Neuronal stem cell (in vitro differentiated cells): ENCODE measurements around the gene LEPROT.
"Not testable (repeated sequence)": the region's sequence is repeated elsewhere in the genome, so short reads cannot be mapped to it uniquely, and the experiment has no call there.

Experiments used
- DNase-seq: peaks from one replicate; pipeline ENCODE4 v3.0.0-alpha.2; 2013; ENCODE audit warnings: low spot score
- H2AFZ ChIP-seq: one replicate; pipeline ENCODE4 v1.6.1; 2013; ENCODE audit warnings: mild to moderate bottlenecking, low read length, inconsistent platforms
- H2AK5ac ChIP-seq: 2 replicates; pipeline ENCODE4 v1.6.1; 2013; ENCODE audit warnings: low read depth, mild to moderate bottlenecking, inconsistent platforms, low read length, moderate library complexity, mixed read lengths
- H2BK120ac ChIP-seq: 2 replicates; pipeline ENCODE4 v1.6.1; 2013; ENCODE audit warnings: low read depth, mild to moderate bottlenecking, inconsistent platforms, low read length, moderate library complexity, mixed read lengths
- H2BK12ac ChIP-seq: one replicate; pipeline ENCODE4 v1.6.1; 2013; ENCODE audit warnings: low read length, inconsistent platforms
- H2BK15ac ChIP-seq: 2 replicates; pipeline ENCODE4 v1.6.1; 2013; ENCODE audit warnings: mild to moderate bottlenecking, low read length, inconsistent platforms, mixed read lengths
- H2BK5ac ChIP-seq: one replicate; pipeline ENCODE4 v1.6.1; 2013; ENCODE audit warnings: inconsistent platforms, mild to moderate bottlenecking, low read length, moderate library complexity
- H3K14ac ChIP-seq: one replicate; pipeline ENCODE4 v1.6.1; 2013; ENCODE audit warnings: low read length, inconsistent platforms
- H3K18ac ChIP-seq: 2 replicates; pipeline ENCODE4 v1.6.1; 2013; ENCODE audit warnings: low read length, inconsistent platforms
- H3K23ac ChIP-seq: 2 replicates; pipeline ENCODE4 v1.6.1; 2013; ENCODE audit warnings: low read depth, mild to moderate bottlenecking, mixed read lengths, low read length, inconsistent platforms; ENCODE audit not compliant: poor library complexity
- H3K27ac ChIP-seq: replicated peaks from 3 replicates; pipeline ENCODE4 v1.5.1; 2013; ENCODE audit warnings: low read length, inconsistent platforms
- H3K27me3 ChIP-seq, 3 experiments: 2 replicates each; pipeline ENCODE4 v1.6.1; 2013; ENCODE audit warnings: low read length in 3 of 3, mild to moderate bottlenecking in 2 of 3, inconsistent platforms in 1 of 3, low read depth in 1 of 3, mixed read lengths in 1 of 3, moderate library complexity in 1 of 3; ENCODE audit not compliant: control insufficient read depth in 3 of 3, insufficient read depth in 3 of 3
- H3K36me3 ChIP-seq, 2 donors: replicated peaks in 1 of 2; 2 replicates each; pipeline ENCODE4 v1.6.1; 2013; ENCODE audit warnings: low read length in 2 of 2; ENCODE audit not compliant: control insufficient read depth in 2 of 2, insufficient read depth in 2 of 2
- H3K4ac ChIP-seq: 2 replicates; pipeline ENCODE4 v1.6.1; 2013; ENCODE audit warnings: inconsistent platforms, mild to moderate bottlenecking, low read length, moderate library complexity
- H3K4me1 ChIP-seq, 2 donors: 1 replicate in 1 of 2; 2 replicates in 1 of 2; pipeline ENCODE4 v1.6.1; 2013; ENCODE audit warnings: low read length in 2 of 2, low read depth in 1 of 2; ENCODE audit not compliant: control insufficient read depth in 2 of 2, insufficient read depth in 1 of 2
- H3K4me2 ChIP-seq: one replicate; pipeline ENCODE4 v1.6.1; 2013; ENCODE audit warnings: mild to moderate bottlenecking, low read length, inconsistent platforms; ENCODE audit not compliant: insufficient read depth, poor library complexity, severe bottlenecking
- H3K4me3 ChIP-seq, 2 donors: 2 replicates each; pipeline ENCODE4 v1.5.1; 2013; ENCODE audit warnings: low read length in 2 of 2, mild to moderate bottlenecking in 2 of 2, inconsistent platforms in 1 of 2, moderate library complexity in 1 of 2
- H3K79me1 ChIP-seq: one replicate; pipeline ENCODE4 v1.6.1; 2013; ENCODE audit warnings: low read depth, mild to moderate bottlenecking, inconsistent platforms, low read length, moderate library complexity
- H3K9ac ChIP-seq: one replicate; pipeline ENCODE4 v1.6.1; 2013; ENCODE audit warnings: mild to moderate bottlenecking, low read depth, low read length, inconsistent platforms; ENCODE audit not compliant: poor library complexity
- H3K9me3 ChIP-seq, 2 donors: replicated peaks in 1 of 2; 2 replicates each; pipeline versions ENCODE3 to v1.6.1; 2013; ENCODE audit warnings: low read length in 2 of 2, mild to moderate bottlenecking in 2 of 2, inconsistent platforms in 1 of 2, low read depth in 1 of 2, mixed read lengths in 1 of 2, moderate library complexity in 1 of 2; ENCODE audit not compliant: control insufficient read depth in 2 of 2, insufficient read depth in 1 of 2
- H4K8ac ChIP-seq: one replicate; pipeline ENCODE4 v1.6.1; 2013; ENCODE audit warnings: low read depth, mild to moderate bottlenecking, inconsistent platforms, low read length, moderate library complexity
- H4K91ac ChIP-seq: one replicate; pipeline ENCODE4 v1.6.1; 2013; ENCODE audit warnings: low read length, low read depth, mild to moderate bottlenecking, inconsistent platforms; ENCODE audit not compliant: poor library complexity
- WGBS, 2 donors: extraction: QIAGEN DNeasy Blood & Tissue Kit; methylation state at CpG; one replicate each; pipeline ENCODE4 v1.1.7; 2013; ENCODE audit warnings: missing lambda C conversion rate in 2 of 2, mixed read lengths in 1 of 2; ENCODE audit not compliant: insufficient read length in 2 of 2, insufficient replicate concordance in 1 of 2; ENCODE audit errors: extremely low coverage in 2 of 2; 5-methylcytosine and 5-hydroxymethylcytosine counted together

Gene LEPROT

GRCh38 chr1:65444128-65444640 lies 23.7 kb downstream of the LEPROT start:
- Histone ChIP-seq H3K79me1 (no peaks in the 10 kb centered on the region), H3K9me3 (no peaks in the 10 kb centered on the region), H2AFZ (no peak overlapping the region), H3K9ac (no peak overlapping the region), H2BK15ac (no peak overlapping the region), H3K18ac (no peak overlapping the region), H3K4me3 (no peak overlapping the region), H4K8ac (no peak overlapping the region), H3K14ac (no peak overlapping the region), H3K4me2 (no peak overlapping the region), H3K23ac (no peak overlapping the region), H2AK5ac (no peak overlapping the region), H3K4me1 (no peaks in the 10 kb centered on the region), H3K4ac (no peak overlapping the region), H2BK12ac (no peak overlapping the region), H3K27ac (no peak overlapping the region), H3K27me3 (no peaks in the 10 kb centered on the region), H4K91ac (no peak overlapping the region), H2BK120ac (no peak overlapping the region), H2BK5ac (no peak overlapping the region), H3K36me3 (no peaks in the 10 kb centered on the region)
- no peak for DNase-seq
- WGBS, 2 donors = no CpG with 5 or more reads among the region's 5 CpGs

DNA sequence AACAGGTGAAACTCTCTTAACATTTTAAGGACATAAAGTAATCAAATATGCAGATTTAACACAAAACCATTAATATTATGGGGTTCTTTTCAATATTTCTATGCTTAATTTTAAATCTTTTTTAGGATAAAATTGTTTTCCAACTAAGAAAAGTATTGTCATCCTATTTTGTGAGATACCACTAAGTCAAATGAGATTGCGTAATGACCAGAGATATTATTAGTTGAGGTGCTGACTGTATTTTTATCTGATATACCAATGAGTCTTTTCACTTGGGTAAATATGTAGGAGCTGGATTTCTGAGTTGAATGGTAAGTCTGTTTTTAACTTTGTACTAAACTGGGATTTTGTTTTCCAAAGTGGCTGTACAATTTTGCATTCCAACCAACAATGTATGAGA lies 25.4 kb downstream of the LEPROT start:
- no peak for DNase-seq
- H3K4me3 ChIP-seq = no peak overlapping the region
- H3K27me3 ChIP-seq = no peaks in the 10 kb centered on the region
- no peak overlapping the region for H3K27ac ChIP-seq
- H3K79me1 ChIP-seq = no peaks in the 10 kb centered on the region
- H3K9me3 ChIP-seq = no peaks in the 10 kb centered on the region
- no peak overlapping the region for H3K14ac ChIP-seq
- H3K18ac ChIP-seq = no peak overlapping the region
- no peak overlapping the region for H3K9ac ChIP-seq
- no peaks in the 10 kb centered on the region for H3K4me1 ChIP-seq
- H3K36me3 ChIP-seq = no peaks in the 10 kb centered on the region
- WGBS, 2 donors = no CpG with 5 or more reads among the region's 1 CpG
- H2AK5ac ChIP-seq = no peak overlapping the region
- no peak overlapping the region for H3K4ac ChIP-seq
- H3K4me2 ChIP-seq = no peak overlapping the region
- no peak overlapping the region for H2BK15ac ChIP-seq
- H4K8ac ChIP-seq = no peak overlapping the region
- H2BK120ac ChIP-seq = no peak overlapping the region
- no peak overlapping the region for H2AFZ ChIP-seq
- H4K91ac ChIP-seq = no peak overlapping the region
- H2BK5ac ChIP-seq = no peak overlapping the region
- H2BK12ac ChIP-seq = no peak overlapping the region
- no peak overlapping the region for H3K23ac ChIP-seq

GRCh38 chr1:65449214-65449823 lies 28.9 kb downstream of the LEPROT start:
- Histone ChIP-seq H4K8ac (no peak overlapping the region), H2AK5ac (peak overlapping the region; percentile 25), H3K27me3 (no peaks in the 10 kb centered on the region), H3K27ac (no peak overlapping the region), H3K79me1 (no peaks in the 10 kb centered on the region), H2BK5ac (no peak overlapping the region), H3K9ac (no peak overlapping the region), H2BK15ac (no peak overlapping the region), H3K4me1 (no peaks in the 10 kb centered on the region), H3K18ac (no peak overlapping the region), H2BK120ac (no peak overlapping the region), H3K4me2 (no peak overlapping the region), H2AFZ (no peak overlapping the region), H3K36me3 (no peaks in the 10 kb centered on the region), H3K14ac (no peak overlapping the region), H2BK12ac (no peak overlapping the region), H3K23ac (no peak overlapping the region), H4K91ac (no peak overlapping the region), H3K4me3 (peak overlapping the region in 1 of 2 donors; percentile 10), H3K9me3 (no peaks in the 10 kb centered on the region), H3K4ac (no peak overlapping the region)
- no CpG with 5 or more reads among the region's 4 CpGs for WGBS, 2 donors
- no peak for DNase-seq

DNA sequence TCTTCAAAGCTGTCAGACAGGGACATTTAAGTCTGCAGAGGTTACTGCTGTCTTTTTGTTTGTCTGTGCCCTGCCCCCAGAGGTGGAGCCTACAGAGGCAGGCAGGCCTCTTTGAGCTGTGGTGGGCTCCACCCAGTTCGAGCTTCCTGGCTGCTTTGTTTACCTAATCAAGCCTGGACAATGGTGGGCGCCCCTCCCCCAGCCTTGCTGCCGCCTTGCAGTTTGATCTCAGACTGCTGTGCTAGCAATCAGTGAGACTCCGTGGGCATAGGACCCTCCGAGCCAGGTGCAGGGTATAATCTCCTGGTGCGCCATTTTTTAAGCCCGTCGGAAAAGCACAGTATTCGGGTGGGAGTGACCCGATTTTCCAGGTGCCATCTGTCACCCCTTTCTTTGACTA lies 35.2 kb downstream of the LEPROT start:
- H3K27ac ChIP-seq, H2AK5ac ChIP-seq, H3K23ac ChIP-seq, H2BK120ac ChIP-seq, H2BK12ac ChIP-seq, H3K4me2 ChIP-seq, H3K27me3 ChIP-seq, H2BK15ac ChIP-seq, H3K9me3 ChIP-seq, H3K4ac ChIP-seq, H4K8ac ChIP-seq, H3K14ac ChIP-seq, DNase-seq, H3K79me1 ChIP-seq, H2AFZ ChIP-seq, H3K18ac ChIP-seq, H4K91ac ChIP-seq, H3K4me3 ChIP-seq, H2BK5ac ChIP-seq, H3K9ac ChIP-seq, H3K4me1 ChIP-seq, H3K36me3 ChIP-seq: not testable (repeated sequence)
- no CpG with 5 or more reads among the region's 10 CpGs for WGBS, 2 donors
